ENCODE data around the gene UBAP1.
"Not testable (repeated sequence)": the region's sequence is repeated elsewhere in the genome, so short reads cannot be mapped to it uniquely, and the experiment has no call there.

The UBAP1 gene

GRCh38 chr9:34253460-34253837, 74.6 kb downstream of the UBAP1 start:
- Histone ChIP-seq H3K9ac (ENCODE audit: low read depth, low read length) (peak overlapping the region; percentile 71), H3K4me2 (ENCODE audit: low read length) (peak overlapping the region; percentile 67), H3K27me3 (ENCODE audit: control insufficient read depth, insufficient read depth, low read length) (no peaks in the 10 kb centered on the region), H3K4me3 (ENCODE audit: low read length) (peak overlapping the region; percentile 25), H3K4me1 (ENCODE audit: control insufficient read depth, insufficient read depth, low read length) (peaks cover 43% of the 10 kb centered on the region), H3K36me3 (ENCODE audit: insufficient read depth, low read length) (peaks cover 47% of the 10 kb centered on the region), H3K9me3 (replicated peaks; ENCODE audit: low read length) (no peaks in the 10 kb centered on the region)

- H3K9me3 ChIP-seq (replicated peaks; ENCODE audit: low read length): no peaks in the 10 kb centered on the region
- H3K27me3 ChIP-seq (ENCODE audit: control insufficient read depth, insufficient read depth, low read length): no peaks in the 10 kb centered on the region
- peak overlapping the region; percentile 67 for H3K4me2 ChIP-seq (ENCODE audit: low read length)
- peaks cover 43% of the 10 kb centered on the region for H3K4me1 ChIP-seq (ENCODE audit: control insufficient read depth, insufficient read depth, low read length)
- peaks cover 47% of the 10 kb centered on the region for H3K36me3 ChIP-seq (ENCODE audit: insufficient read depth, low read length)
- peak overlapping the region; percentile 71 for H3K9ac ChIP-seq (ENCODE audit: low read depth, low read length)
- H3K4me3 ChIP-seq (ENCODE audit: low read length): peak overlapping the region; percentile 27
Measured at GRCh38 chr9:34254141-34254913, 75.5 kb downstream of the UBAP1 start.

DNA sequence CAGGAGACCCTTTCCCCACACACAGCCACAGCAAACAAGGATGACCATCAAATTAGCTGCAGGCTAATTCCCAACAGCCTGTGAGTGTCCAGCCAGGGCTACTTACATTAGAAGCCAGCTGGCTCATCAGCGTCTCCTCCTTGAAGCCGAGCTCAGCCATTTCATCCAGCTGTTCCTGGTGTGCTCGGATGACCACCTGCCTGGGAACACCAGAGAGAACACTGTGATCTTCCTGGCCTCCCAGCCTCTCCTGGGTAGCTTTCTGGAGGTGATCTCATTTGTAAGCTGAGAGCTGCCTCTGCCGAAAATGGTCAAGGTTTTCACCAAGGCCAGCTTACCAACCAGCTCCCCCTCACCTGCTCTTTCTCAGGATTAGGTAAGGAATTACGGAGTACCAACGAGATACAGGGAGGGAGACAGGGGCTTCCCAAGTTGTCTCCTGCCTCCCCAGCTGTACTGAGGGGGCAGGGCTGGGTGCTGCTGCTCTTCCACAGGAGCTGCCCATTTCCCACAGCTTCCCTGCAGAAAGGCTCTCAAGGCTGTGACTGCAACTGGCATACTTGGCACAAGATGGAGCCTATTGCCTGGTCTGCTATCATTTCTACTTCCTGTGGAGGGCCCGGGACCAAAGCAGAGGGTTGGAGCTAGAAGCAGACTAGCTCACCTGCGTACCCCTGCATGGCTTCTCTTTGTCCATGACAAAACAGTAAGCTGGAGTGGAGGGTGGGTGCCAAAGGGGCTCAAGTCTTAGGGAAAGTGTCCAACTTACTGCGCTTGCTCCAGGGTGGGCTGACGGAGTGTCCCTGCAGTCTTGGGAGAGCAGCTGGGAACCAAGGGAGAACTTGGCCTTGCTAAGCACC, 76.4 kb downstream of the UBAP1 start:
- no peaks in the 10 kb centered on the region for H3K27me3 ChIP-seq (ENCODE audit: control insufficient read depth, insufficient read depth, low read length)
- peak overlapping the region; percentile 56 for H3K9ac ChIP-seq (ENCODE audit: low read depth, low read length)
- H3K9me3 ChIP-seq (replicated peaks; ENCODE audit: low read length): no peaks in the 10 kb centered on the region
- H3K4me1 ChIP-seq (ENCODE audit: control insufficient read depth, insufficient read depth, low read length): peaks cover 43% of the 10 kb centered on the region
- H3K4me2 ChIP-seq (ENCODE audit: low read length): peak overlapping the region; percentile 67
- H3K4me3 ChIP-seq (ENCODE audit: low read length): peak overlapping the region; percentile 27
- H3K36me3 ChIP-seq (ENCODE audit: insufficient read depth, low read length): peaks cover 40% of the 10 kb centered on the region

DNA sequence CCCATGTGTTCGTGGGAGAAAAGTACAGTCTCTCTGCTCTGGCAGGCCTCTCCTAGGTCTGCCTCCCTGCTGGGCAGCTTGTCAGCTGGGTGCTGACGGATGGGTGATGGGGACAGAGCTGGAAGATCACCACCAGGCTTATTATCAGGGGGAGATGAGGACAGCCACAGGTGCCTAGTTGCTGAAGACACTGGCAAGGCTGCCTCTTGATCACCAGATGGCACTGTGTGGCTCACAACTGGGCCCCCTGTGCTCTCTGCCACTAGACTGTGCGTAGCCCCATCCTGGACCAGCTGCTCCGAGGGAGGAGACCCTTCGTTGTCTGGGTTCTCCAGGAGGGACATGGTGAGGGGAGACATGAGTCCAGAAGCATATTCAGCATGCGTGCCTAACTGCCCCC, 77.3 kb downstream of the UBAP1 start:
- H3K9ac ChIP-seq (ENCODE audit: low read depth, low read length): peak overlapping the region; percentile 56

GRCh38 chr9:34256987-34257585, 78.2 kb downstream of the UBAP1 start:
- H3K27me3 ChIP-seq (ENCODE audit: control insufficient read depth, insufficient read depth, low read length): no peaks in the 10 kb centered on the region
- peaks cover 40% of the 10 kb centered on the region for H3K4me1 ChIP-seq (ENCODE audit: control insufficient read depth, insufficient read depth, low read length)
- no peak overlapping the region for H3K4me2 ChIP-seq (ENCODE audit: low read length)
- no peak overlapping the region for H3K4me3 ChIP-seq (ENCODE audit: low read length)
- peaks cover 23% of the 10 kb centered on the region for H3K36me3 ChIP-seq (ENCODE audit: insufficient read depth, low read length)
- H3K9ac ChIP-seq (ENCODE audit: low read depth, low read length): no peak overlapping the region
- no peaks in the 10 kb centered on the region for H3K9me3 ChIP-seq (replicated peaks; ENCODE audit: low read length)

More for the DNA sequence above, 77.3 kb downstream of the UBAP1 start:
- peaks cover 43% of the 10 kb centered on the region for H3K4me1 ChIP-seq (ENCODE audit: control insufficient read depth, insufficient read depth, low read length)
- H3K36me3 ChIP-seq (ENCODE audit: insufficient read depth, low read length): peaks cover 33% of the 10 kb centered on the region
- H3K9me3 ChIP-seq (replicated peaks; ENCODE audit: low read length): no peaks in the 10 kb centered on the region
- no peak overlapping the region for H3K4me3 ChIP-seq (ENCODE audit: low read length)
- no peaks in the 10 kb centered on the region for H3K27me3 ChIP-seq (ENCODE audit: control insufficient read depth, insufficient read depth, low read length)
- H3K4me2 ChIP-seq (ENCODE audit: low read length): no peak overlapping the region

DNA sequence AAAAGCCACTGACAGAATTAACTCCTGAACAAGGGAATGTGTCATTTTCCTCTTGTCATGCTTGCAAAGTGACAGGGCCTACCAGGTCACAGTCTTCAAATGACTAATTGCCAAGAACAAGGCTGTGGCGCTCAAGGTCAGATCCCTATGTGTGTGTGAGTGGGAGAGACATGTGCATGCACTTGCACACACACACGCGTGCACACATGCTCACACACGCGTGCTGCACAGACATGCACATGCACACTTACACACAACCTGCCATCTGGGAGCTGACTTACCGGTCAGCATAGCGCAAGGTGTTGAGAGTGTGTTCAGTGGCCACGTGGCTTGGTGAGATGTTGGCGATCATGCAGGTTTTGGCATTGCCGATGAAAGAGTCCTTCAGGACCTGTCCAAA, 80.5 kb downstream of the UBAP1 start:
- Histone ChIP-seq H3K4me1 (ENCODE audit: control insufficient read depth, insufficient read depth, low read length) (peaks cover 19% of the 10 kb centered on the region), H3K9me3 (replicated peaks; ENCODE audit: low read length) (no peaks in the 10 kb centered on the region), H3K27me3 (ENCODE audit: control insufficient read depth, insufficient read depth, low read length) (no peaks in the 10 kb centered on the region), H3K36me3 (ENCODE audit: insufficient read depth, low read length) (peaks cover 12% of the 10 kb centered on the region), H3K9ac (ENCODE audit: low read depth, low read length) (no peak overlapping the region), H3K4me2 (ENCODE audit: low read length) (no peak overlapping the region), H3K4me3 (ENCODE audit: low read length) (no peak overlapping the region)

GRCh38 chr9:34262971-34263370, 84.1 kb downstream of the UBAP1 start:
- Histone ChIP-seq H3K27me3 (ENCODE audit: control insufficient read depth, insufficient read depth, low read length) (no peaks in the 10 kb centered on the region), H3K4me1 (ENCODE audit: control insufficient read depth, insufficient read depth, low read length) (no peaks in the 10 kb centered on the region), H3K36me3 (ENCODE audit: insufficient read depth, low read length) (peaks cover 12% of the 10 kb centered on the region), H3K9me3 (replicated peaks; ENCODE audit: low read length) (no peaks in the 10 kb centered on the region), H3K4me3 (ENCODE audit: low read length) (no peak overlapping the region), H3K4me2 (ENCODE audit: low read length) (no peak overlapping the region), H3K9ac (ENCODE audit: low read depth, low read length) (no peak overlapping the region)

- H3K4me2 ChIP-seq (ENCODE audit: low read length): no peak overlapping the region
- no peak overlapping the region for H3K4me3 ChIP-seq (ENCODE audit: low read length)
- H3K36me3 ChIP-seq (ENCODE audit: insufficient read depth, low read length): no peaks in the 10 kb centered on the region
- peaks cover 7% of the 10 kb centered on the region for H3K4me1 ChIP-seq (ENCODE audit: control insufficient read depth, insufficient read depth, low read length)
- H3K9me3 ChIP-seq (replicated peaks; ENCODE audit: low read length): no peaks in the 10 kb centered on the region
- H3K27me3 ChIP-seq (ENCODE audit: control insufficient read depth, insufficient read depth, low read length): no peaks in the 10 kb centered on the region
- H3K9ac ChIP-seq (ENCODE audit: low read depth, low read length): no peak overlapping the region
Measured at GRCh38 chr9:34267660-34268059, 88.8 kb downstream of the UBAP1 start.

DNA sequence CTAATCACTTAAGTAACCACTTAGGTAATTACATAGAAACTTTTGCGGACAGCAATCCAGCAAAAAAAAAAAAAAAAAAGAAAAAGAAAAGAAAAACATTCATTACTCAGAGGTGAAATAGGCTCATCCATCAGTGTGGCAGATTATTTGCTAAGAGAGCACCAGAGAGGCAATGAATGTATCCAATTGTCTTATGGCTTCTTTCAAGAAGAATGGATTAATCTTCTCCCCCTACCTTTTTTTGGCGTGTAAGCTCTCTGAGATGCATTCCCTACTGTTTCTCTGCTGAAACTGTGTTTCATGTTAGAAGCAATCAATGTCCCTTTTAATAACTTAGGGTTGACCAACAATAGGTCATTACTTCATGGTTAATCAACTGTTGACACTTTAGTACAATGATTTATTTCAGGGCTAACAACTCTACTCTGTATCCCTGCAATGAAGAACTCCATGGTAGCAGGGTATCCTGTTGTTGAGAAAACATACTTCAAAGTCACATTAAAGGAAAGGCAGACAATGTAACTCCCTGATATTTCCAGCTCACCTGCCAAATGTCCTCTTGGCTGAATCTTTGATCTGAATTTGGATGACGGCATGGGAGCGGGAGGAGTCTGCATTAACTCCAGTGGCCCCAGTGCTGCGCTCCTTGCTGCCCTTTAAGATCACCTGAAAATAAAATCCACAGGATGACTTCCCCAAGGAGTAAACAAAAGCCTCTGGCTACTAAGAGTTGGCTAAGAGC, 92.6 kb downstream of the UBAP1 start:
- Histone ChIP-seq H3K27me3 (ENCODE audit: control insufficient read depth, insufficient read depth, low read length) (no peaks in the 10 kb centered on the region), H3K9ac (ENCODE audit: low read depth, low read length) (no peak overlapping the region), H3K4me2 (ENCODE audit: low read length) (no peak overlapping the region), H3K9me3 (replicated peaks; ENCODE audit: low read length) (no peaks in the 10 kb centered on the region), H3K4me1 (ENCODE audit: control insufficient read depth, insufficient read depth, low read length) (peaks cover 7% of the 10 kb centered on the region), H3K36me3 (ENCODE audit: insufficient read depth, low read length) (no peaks in the 10 kb centered on the region), H3K4me3 (ENCODE audit: low read length) (no peak overlapping the region)

GRCh38 chr9:34272101-34272541, 93.3 kb downstream of the UBAP1 start:
- no peaks in the 10 kb centered on the region for H3K36me3 ChIP-seq (ENCODE audit: insufficient read depth, low read length)
- H3K4me1 ChIP-seq (ENCODE audit: control insufficient read depth, insufficient read depth, low read length): peaks cover 7% of the 10 kb centered on the region
- H3K27me3 ChIP-seq (ENCODE audit: control insufficient read depth, insufficient read depth, low read length): no peaks in the 10 kb centered on the region
- H3K9me3 ChIP-seq (replicated peaks; ENCODE audit: low read length): no peaks in the 10 kb centered on the region
- no peak overlapping the region for H3K4me3 ChIP-seq (ENCODE audit: low read length)
- no peak overlapping the region for H3K9ac ChIP-seq (ENCODE audit: low read depth, low read length)
- no peak overlapping the region for H3K4me2 ChIP-seq (ENCODE audit: low read length)

DNA sequence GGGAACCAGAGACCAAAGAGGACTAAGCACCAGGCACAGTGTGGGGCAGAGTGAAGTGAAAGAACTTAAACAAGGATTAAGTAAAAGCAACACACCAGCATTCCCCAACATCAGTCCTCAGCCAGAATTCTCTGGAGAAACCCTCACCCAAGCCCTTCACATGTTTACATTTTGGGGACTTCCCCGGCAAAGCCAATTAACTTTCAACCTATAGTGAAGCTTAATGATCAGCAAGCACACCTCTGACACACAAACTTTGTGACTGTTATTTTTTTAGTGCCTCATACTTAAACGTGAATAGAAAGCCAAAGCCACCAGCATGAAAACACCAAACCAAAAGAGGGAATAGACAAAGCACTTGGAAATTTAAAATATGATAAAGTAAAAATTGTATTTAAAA, 94.7 kb downstream of the UBAP1 start:
- not testable (repeated sequence) for H3K4me2 ChIP-seq (ENCODE audit: low read length); H3K27me3 ChIP-seq (ENCODE audit: control insufficient read depth, insufficient read depth, low read length); H3K9me3 ChIP-seq (replicated peaks; ENCODE audit: low read length); H3K4me1 ChIP-seq (ENCODE audit: control insufficient read depth, insufficient read depth, low read length); H3K4me3 ChIP-seq (ENCODE audit: low read length); H3K9ac ChIP-seq (ENCODE audit: low read depth, low read length); H3K36me3 ChIP-seq (ENCODE audit: insufficient read depth, low read length)
